T-helper 17 cell (primary cell): Measurements from ENCODE around the gene ATRX. TPM values are rescaled to one million over a fixed set of nuclear protein-coding genes. Genes with fewer than 3 reads are reported as not detected.
"Not testable (repeated sequence)": the region's sequence is repeated elsewhere in the genome, so short reads cannot be mapped to it uniquely, and the experiment has no call there.

Source experiments
- ATAC-seq: fragments of 150-1000 bp; cut with Tn5 transposase; 2 replicates; pipeline ENCODE4 v1.10.0; 2021; ENCODE audit warnings: mild to moderate bottlenecking, moderate library complexity
- DNase-seq, 3 donors: peaks; one replicate each; pipeline versions ENCODE4 v3.0.0 to v3.0.0-alpha.2; 2020 to 2021
- H3K9me3 ChIP-seq: one replicate; pipeline ENCODE4 v1.7.0; 2013; ENCODE audit warnings: low read length, mild to moderate bottlenecking; ENCODE audit not compliant: control insufficient read depth, poor library complexity, severe bottlenecking
- H3K27ac Mint-ChIP-seq: one replicate; pipeline ENCODE4 v1.8.0; 2022; ENCODE audit warnings: mild to moderate bottlenecking, moderate library complexity, mixed read lengths
- H3K27me3 Mint-ChIP-seq: one replicate; pipeline ENCODE4 v1.8.0; 2022; ENCODE audit warnings: mixed read lengths
- H3K36me3 Mint-ChIP-seq: one replicate; pipeline ENCODE4 v1.8.0; 2022; ENCODE audit warnings: low read depth, mixed read lengths
- H3K4me1 Mint-ChIP-seq: one replicate; pipeline ENCODE4 v1.8.0; 2022; ENCODE audit warnings: mild to moderate bottlenecking, mixed read lengths
- H3K4me3 Mint-ChIP-seq: one replicate; pipeline ENCODE4 v1.8.0; 2022; ENCODE audit warnings: mild to moderate bottlenecking, moderate library complexity, mixed read lengths
- total RNA-seq, 4 donors: library from RNA in 2 of 4; stranded (reverse) in 2 of 4; gene quantifications; one replicate each; pipeline ENCODE4 v1.2.3 and lab custom pipeline; 2022 to 2026

ATRX gene
- total RNA-seq (100 to 1,000 TPM; 103 to 104 TPM), total RNA-seq (lab: John Stamatoyannopoulos, UW) (176 to 243 reads per million in 2 donors)

GRCh38 chrX:77785486-77786364, at the start of gene ATRX:
Gene ATRX, minus strand, starts transcription at chrX:77786216. Its CDS starts 215 bp downstream, at chrX:77786001.
- H3K4me3 Mint-ChIP-seq: peak within 1 kb of the TSS; percentile 99
- H3K27me3 Mint-ChIP-seq: no peaks in the 10 kb centered on the region
- peak within 1 kb of the TSS; percentile 97 for H3K27ac Mint-ChIP-seq
- H3K36me3 Mint-ChIP-seq: no peaks in the 10 kb centered on the region
- H3K4me1 Mint-ChIP-seq: peaks cover 9% of the 10 kb centered on the region
- DNase-seq (peak; percentile 54 to 69 (median 60)), ATAC-seq (peak; percentile 92)
- H3K9me3 ChIP-seq: no peaks in the 10 kb centered on the region

DNA sequence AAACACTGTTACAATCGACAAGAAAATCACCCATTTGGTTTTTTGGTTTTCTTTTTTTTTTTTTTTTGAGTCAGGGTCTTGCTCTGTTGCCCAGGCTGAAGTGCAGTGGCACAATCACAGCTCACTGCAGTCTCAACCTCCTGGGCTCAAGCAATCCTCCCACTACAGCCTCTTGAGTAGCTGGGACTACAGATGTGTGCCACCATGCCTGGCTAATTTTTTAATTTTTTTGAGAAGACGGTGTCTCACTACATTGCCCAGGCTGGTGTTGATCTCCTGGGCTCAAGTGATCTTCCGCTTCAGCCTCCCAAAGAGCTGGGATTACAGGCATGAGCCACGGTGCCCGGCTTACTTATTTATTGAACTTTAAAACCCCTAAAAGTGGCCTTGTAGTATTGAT, 45.5 kb upstream of the ATRX start:
- not testable (repeated sequence) for H3K36me3 Mint-ChIP-seq, H3K4me3 Mint-ChIP-seq, DNase-seq, ATAC-seq, H3K27ac Mint-ChIP-seq, H3K4me1 Mint-ChIP-seq, H3K27me3 Mint-ChIP-seq, H3K9me3 ChIP-seq

DNA sequence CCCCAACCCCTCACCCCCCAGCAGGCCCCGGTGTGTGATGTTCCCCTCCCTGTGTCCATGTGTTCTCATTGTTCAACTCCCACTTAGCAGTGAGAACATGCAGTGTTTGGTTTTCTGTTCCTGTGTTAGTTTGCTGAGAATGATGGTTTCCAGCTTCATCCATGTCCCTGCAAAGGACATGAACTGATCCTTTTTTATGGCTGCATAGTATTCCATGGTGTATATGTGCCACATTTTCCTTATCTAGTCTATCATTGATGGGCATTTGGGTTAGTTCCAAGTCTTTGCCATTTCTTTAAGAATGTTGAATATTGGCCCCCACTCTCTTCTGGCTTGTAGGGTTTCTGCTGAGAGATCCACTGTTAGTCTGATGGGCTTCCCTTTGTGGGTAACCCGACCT, 36.0 kb upstream of the ATRX start:
- not testable (repeated sequence) for ATAC-seq, DNase-seq, H3K27me3 Mint-ChIP-seq, H3K36me3 Mint-ChIP-seq, H3K4me1 Mint-ChIP-seq, H3K4me3 Mint-ChIP-seq, H3K27ac Mint-ChIP-seq, H3K9me3 ChIP-seq

- Mint-ChIP-seq H3K4me3 (no peak overlapping the region), H3K27me3 (no peaks in the 10 kb centered on the region), H3K36me3 (peaks cover 2% of the 10 kb centered on the region), H3K4me1 (no peaks in the 10 kb centered on the region), H3K27ac (no peak overlapping the region)
- ATAC-seq: no peak
- DNase-seq: no peak
- H3K9me3 ChIP-seq: no peaks in the 10 kb centered on the region
Observed at GRCh38 chrX:77820091-77820727, 34.2 kb upstream of the ATRX start.

DNA sequence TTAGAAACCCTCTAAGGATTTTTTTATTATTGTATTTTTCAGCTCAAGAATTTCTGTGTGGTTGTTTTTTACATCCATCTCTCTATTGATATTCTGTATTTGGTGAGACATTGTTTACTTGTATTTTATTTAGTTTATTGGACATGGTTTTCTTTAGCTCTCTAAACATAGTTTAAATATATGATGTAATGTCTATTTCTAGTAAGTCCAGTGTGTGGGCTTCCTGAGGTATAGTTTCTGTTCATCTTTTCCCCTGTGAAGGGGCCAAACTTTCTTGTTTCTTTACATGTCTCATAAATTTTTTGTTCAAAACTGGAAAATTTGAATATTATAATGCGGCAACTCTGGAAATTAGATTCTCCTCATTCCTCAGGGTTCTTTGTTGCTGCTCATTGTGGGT, 28.2 kb upstream of the ATRX start:
- no peaks in the 10 kb centered on the region for H3K27me3 Mint-ChIP-seq
- no peaks in the 10 kb centered on the region for H3K9me3 ChIP-seq
- H3K4me3 Mint-ChIP-seq: no peak overlapping the region
- DNase-seq (no peak), ATAC-seq (no peak)
- H3K4me1 Mint-ChIP-seq: no peaks in the 10 kb centered on the region
- no peak overlapping the region for H3K27ac Mint-ChIP-seq
- no peaks in the 10 kb centered on the region for H3K36me3 Mint-ChIP-seq

GRCh38 chrX:77802201-77802600, 16.2 kb upstream of the ATRX start:
- Mint-ChIP-seq H3K4me1 (no peaks in the 10 kb centered on the region), H3K27ac (no peak overlapping the region), H3K27me3 (no peaks in the 10 kb centered on the region), H3K36me3 (no peaks in the 10 kb centered on the region), H3K4me3 (no peak overlapping the region)
- DNase-seq (no peak), ATAC-seq (no peak)
- no peaks in the 10 kb centered on the region for H3K9me3 ChIP-seq

DNA sequence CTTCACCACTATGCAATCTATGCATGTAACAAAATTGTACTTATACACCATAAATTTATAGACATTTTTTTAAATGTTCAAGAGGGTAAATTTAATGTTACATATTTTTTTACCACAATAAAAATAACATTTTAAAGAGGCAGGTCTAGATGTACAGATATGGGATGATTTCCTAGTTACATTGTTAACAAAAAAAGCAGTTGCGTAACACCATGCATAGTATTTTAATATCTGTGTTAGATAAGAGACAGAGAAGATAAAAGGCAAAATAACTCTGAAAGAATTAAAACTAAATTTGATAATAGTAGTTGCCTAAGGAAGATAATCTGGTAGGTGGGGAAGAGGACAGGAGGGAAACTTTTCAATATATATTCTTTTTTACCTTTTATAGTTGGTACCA, 9.1 kb upstream of the ATRX start:
- no peak for ATAC-seq
- no peaks in the 10 kb centered on the region for H3K9me3 ChIP-seq
- Mint-ChIP-seq H3K4me1 (no peaks in the 10 kb centered on the region), H3K27ac (no peak overlapping the region), H3K4me3 (no peak overlapping the region), H3K27me3 (no peaks in the 10 kb centered on the region), H3K36me3 (no peaks in the 10 kb centered on the region)
- DNase-seq: no peak

GRCh38 chrX:77793946-77794345, 7.9 kb upstream of the ATRX start:
- no peaks in the 10 kb centered on the region for H3K36me3 Mint-ChIP-seq
- no peak for ATAC-seq
- H3K9me3 ChIP-seq: no peaks in the 10 kb centered on the region
- H3K27ac Mint-ChIP-seq: no peak overlapping the region
- no peak for DNase-seq
- H3K27me3 Mint-ChIP-seq: no peaks in the 10 kb centered on the region
- H3K4me1 Mint-ChIP-seq: no peaks in the 10 kb centered on the region
- no peak overlapping the region for H3K4me3 Mint-ChIP-seq

GRCh38 chrX:77788050-77788449, 2.0 kb upstream of the ATRX start:
- Mint-ChIP-seq H3K4me3 (peak overlapping the region; percentile 69), H3K4me1 (peaks cover 9% of the 10 kb centered on the region), H3K27ac (peak overlapping the region; percentile 45), H3K36me3 (no peaks in the 10 kb centered on the region), H3K27me3 (no peaks in the 10 kb centered on the region)
- DNase-seq (no peak), ATAC-seq (peak; percentile 40)
- no peaks in the 10 kb centered on the region for H3K9me3 ChIP-seq

DNA sequence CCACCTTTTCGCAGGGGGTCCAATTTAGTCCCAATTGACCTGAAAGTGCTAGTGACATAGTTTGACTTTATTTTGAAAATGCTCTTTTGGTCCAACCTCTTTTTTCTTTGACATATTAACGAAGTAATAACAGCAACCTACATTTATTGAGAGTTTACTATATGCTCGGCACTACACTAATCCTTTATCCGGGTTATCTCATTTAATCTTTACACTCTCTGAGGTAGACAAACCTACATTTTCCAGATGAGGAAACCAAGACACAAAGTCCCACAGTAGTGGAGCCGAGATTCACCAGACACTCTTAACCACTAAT, 307 bp upstream of the ATRX start:
- peak overlapping the region; percentile 99 for H3K4me3 Mint-ChIP-seq
- H3K36me3 Mint-ChIP-seq: no peaks in the 10 kb centered on the region
- no peak for DNase-seq
- H3K27me3 Mint-ChIP-seq: no peaks in the 10 kb centered on the region
- H3K9me3 ChIP-seq: no peaks in the 10 kb centered on the region
- peak; percentile 18 for ATAC-seq
- peak overlapping the region; percentile 97 for H3K27ac Mint-ChIP-seq
- H3K4me1 Mint-ChIP-seq: peaks cover 9% of the 10 kb centered on the region

- ATAC-seq (no peak), DNase-seq (no peak)
- no peaks in the 10 kb centered on the region for H3K36me3 Mint-ChIP-seq
- no peaks in the 10 kb centered on the region for H3K9me3 ChIP-seq
- peaks cover 20% of the 10 kb centered on the region for H3K4me1 Mint-ChIP-seq
- peak overlapping the region; percentile 27 for H3K27ac Mint-ChIP-seq
- no peaks in the 10 kb centered on the region for H3K27me3 Mint-ChIP-seq
- peak overlapping the region; percentile 2 for H3K4me3 Mint-ChIP-seq
Observed at GRCh38 chrX:77779695-77780094, 6.3 kb downstream of the ATRX start.

GRCh38 chrX:77776659-77777058, 9.4 kb downstream of the ATRX start:
- peaks cover 22% of the 10 kb centered on the region for H3K4me1 Mint-ChIP-seq
- H3K4me3 Mint-ChIP-seq: no peak overlapping the region
- H3K27me3 Mint-ChIP-seq: no peaks in the 10 kb centered on the region
- H3K27ac Mint-ChIP-seq: no peak overlapping the region
- no peaks in the 10 kb centered on the region for H3K36me3 Mint-ChIP-seq
- DNase-seq: no peak
- H3K9me3 ChIP-seq: no peaks in the 10 kb centered on the region
- peak; percentile 25 for ATAC-seq

- H3K9me3 ChIP-seq: no peaks in the 10 kb centered on the region
- ATAC-seq (no peak), DNase-seq (no peak)
- Mint-ChIP-seq H3K27me3 (no peaks in the 10 kb centered on the region), H3K36me3 (no peaks in the 10 kb centered on the region), H3K4me1 (peaks cover 14% of the 10 kb centered on the region), H3K27ac (no peak overlapping the region), H3K4me3 (no peak overlapping the region)
Observed at GRCh38 chrX:77771601-77772000, 14.4 kb downstream of the ATRX start.

DNA sequence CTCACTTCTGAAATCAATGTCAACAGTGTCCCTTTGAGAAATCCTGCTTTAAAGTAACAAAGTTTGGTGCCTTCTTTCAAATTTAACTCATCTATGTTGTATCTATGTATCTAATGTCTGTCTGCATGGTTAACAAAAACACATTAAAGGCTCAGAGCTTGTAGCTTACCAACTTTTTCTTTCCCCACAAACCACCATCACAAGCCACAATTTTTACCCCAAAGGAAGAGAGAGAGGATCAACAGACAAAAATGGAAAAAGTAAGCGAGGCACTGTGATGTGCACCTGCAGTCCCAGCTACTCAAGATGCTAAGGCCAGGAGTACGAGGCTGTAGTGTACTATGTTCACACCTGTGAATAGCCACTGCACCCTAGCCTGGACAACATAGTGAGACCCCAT, 17.2 kb downstream of the ATRX start:
- DNase-seq (no peak), ATAC-seq (peak; percentile 45)
- Mint-ChIP-seq H3K4me3 (peak overlapping the region; percentile 83), H3K4me1 (peaks cover 9% of the 10 kb centered on the region), H3K27ac (no peak overlapping the region), H3K36me3 (no peaks in the 10 kb centered on the region), H3K27me3 (no peaks in the 10 kb centered on the region)
- H3K9me3 ChIP-seq: no peaks in the 10 kb centered on the region
